Progenitor cell of endocrine pancreas (in vitro differentiated cells): Measurements from ENCODE around the gene CDK7. TPM values are rescaled to one million over a fixed set of nuclear protein-coding genes. Genes with fewer than 3 reads are reported as not detected.

ENCODE experiments used
- DNase-seq: peaks from one replicate; pipeline ENCODE4 v3.0.0; 2021; ENCODE audit warnings: low spot score; ENCODE audit not compliant: unreplicated experiment
- H3K27ac Mint-ChIP-seq: 2 replicates; pipeline ENCODE4 v1.8.0; 2021; ENCODE audit warnings: mild to moderate bottlenecking, moderate library complexity, mixed read lengths
- H3K27me3 Mint-ChIP-seq: 2 replicates; pipeline ENCODE4 v1.8.0; 2021; ENCODE audit warnings: mixed read lengths
- H3K36me3 Mint-ChIP-seq: 2 replicates; pipeline ENCODE4 v1.8.0; 2022; ENCODE audit warnings: mixed read lengths; ENCODE audit not compliant: insufficient read depth
- H3K4me1 Mint-ChIP-seq: 2 replicates; pipeline ENCODE4 v1.8.0; 2021; ENCODE audit warnings: low read depth, mixed read lengths
- H3K4me3 Mint-ChIP-seq: 2 replicates; pipeline ENCODE4 v1.8.0; 2021; ENCODE audit warnings: low read depth, mild to moderate bottlenecking, moderate library complexity, mixed read lengths
- H3K9me3 Mint-ChIP-seq: 2 replicates; pipeline ENCODE4 v1.8.0; 2021; ENCODE audit warnings: low read depth, mixed read lengths
- total RNA-seq: library from RNA; stranded (reverse); gene quantifications from 2 replicates; pipeline ENCODE4 v1.2.1, GENCODE V29; 2021
- TF ChIP-seq, protein P1 (sequence below): fragments of 200-600 bp; sonication (generic); IDR thresholded peaks from one replicate; pipeline ENCODE4 v1.5.0; 2021; ENCODE audit warnings: antibody characterized with exemption, mild to moderate bottlenecking; ENCODE audit not compliant: unreplicated experiment

CDK7 gene
- total RNA-seq, 1 donor from 2014 or later = 30.8 TPM

- DNase-seq = no peak
- Mint-ChIP-seq H3K9me3 (no peaks in the 10 kb centered on the region), H3K4me1 (peaks cover 3% of the 10 kb centered on the region), H3K27ac (peak overlapping the region; percentile 51), H3K4me3 (no peak overlapping the region), H3K36me3 (no peaks in the 10 kb centered on the region), H3K27me3 (no peaks in the 10 kb centered on the region)
- TF ChIP-seq, protein P1, sequence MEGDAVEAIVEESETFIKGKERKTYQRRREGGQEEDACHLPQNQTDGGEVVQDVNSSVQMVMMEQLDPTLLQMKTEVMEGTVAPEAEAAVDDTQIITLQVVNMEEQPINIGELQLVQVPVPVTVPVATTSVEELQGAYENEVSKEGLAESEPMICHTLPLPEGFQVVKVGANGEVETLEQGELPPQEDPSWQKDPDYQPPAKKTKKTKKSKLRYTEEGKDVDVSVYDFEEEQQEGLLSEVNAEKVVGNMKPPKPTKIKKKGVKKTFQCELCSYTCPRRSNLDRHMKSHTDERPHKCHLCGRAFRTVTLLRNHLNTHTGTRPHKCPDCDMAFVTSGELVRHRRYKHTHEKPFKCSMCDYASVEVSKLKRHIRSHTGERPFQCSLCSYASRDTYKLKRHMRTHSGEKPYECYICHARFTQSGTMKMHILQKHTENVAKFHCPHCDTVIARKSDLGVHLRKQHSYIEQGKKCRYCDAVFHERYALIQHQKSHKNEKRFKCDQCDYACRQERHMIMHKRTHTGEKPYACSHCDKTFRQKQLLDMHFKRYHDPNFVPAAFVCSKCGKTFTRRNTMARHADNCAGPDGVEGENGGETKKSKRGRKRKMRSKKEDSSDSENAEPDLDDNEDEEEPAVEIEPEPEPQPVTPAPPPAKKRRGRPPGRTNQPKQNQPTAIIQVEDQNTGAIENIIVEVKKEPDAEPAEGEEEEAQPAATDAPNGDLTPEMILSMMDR = no peak
These were observed 57.6 kb downstream of the CDK7 start for GRCh38 chr5:69292306-69292705.

GRCh38 chr5:69293882-69294281 is 59.2 kb downstream of the CDK7 start:
- TF ChIP-seq, protein P1 = no peak
- Mint-ChIP-seq H3K9me3 (no peaks in the 10 kb centered on the region), H3K27ac (no peak overlapping the region), H3K4me1 (peaks cover 3% of the 10 kb centered on the region), H3K27me3 (no peaks in the 10 kb centered on the region), H3K36me3 (no peaks in the 10 kb centered on the region), H3K4me3 (no peak overlapping the region)
- no peak for DNase-seq

GRCh38 chr5:69295088-69295754 is 60.5 kb downstream of the CDK7 start:
- no peak overlapping the region for H3K4me3 Mint-ChIP-seq
- H3K9me3 Mint-ChIP-seq = no peaks in the 10 kb centered on the region
- DNase-seq = no peak
- peaks cover 3% of the 10 kb centered on the region for H3K36me3 Mint-ChIP-seq
- H3K4me1 Mint-ChIP-seq = peaks cover 3% of the 10 kb centered on the region
- peak overlapping the region; percentile 67 for H3K27ac Mint-ChIP-seq
- H3K27me3 Mint-ChIP-seq = no peaks in the 10 kb centered on the region
- TF ChIP-seq, protein P1 = no peak

DNA sequence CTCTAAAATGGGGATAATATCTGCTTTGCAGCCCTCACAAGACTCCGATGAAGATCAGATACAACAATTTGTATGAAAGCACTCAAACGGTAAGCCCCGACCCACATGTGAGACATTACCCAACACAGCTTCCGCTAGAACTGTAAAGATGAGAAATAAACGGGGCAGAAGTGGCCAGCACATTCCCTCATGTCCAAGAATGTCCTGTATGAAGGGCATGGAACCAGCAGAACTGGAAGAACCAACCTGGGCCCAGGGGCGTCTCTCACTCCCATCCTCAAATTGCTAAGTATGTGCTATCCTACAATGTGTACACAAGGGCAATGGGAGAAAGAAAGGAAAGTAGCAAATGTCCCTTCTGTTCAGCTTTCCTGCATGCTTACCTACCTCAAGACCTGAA is 64.9 kb downstream of the CDK7 start:
- peaks cover 4% of the 10 kb centered on the region for H3K36me3 Mint-ChIP-seq
- H3K4me3 Mint-ChIP-seq = no peak overlapping the region
- no peaks in the 10 kb centered on the region for H3K9me3 Mint-ChIP-seq

DNA sequence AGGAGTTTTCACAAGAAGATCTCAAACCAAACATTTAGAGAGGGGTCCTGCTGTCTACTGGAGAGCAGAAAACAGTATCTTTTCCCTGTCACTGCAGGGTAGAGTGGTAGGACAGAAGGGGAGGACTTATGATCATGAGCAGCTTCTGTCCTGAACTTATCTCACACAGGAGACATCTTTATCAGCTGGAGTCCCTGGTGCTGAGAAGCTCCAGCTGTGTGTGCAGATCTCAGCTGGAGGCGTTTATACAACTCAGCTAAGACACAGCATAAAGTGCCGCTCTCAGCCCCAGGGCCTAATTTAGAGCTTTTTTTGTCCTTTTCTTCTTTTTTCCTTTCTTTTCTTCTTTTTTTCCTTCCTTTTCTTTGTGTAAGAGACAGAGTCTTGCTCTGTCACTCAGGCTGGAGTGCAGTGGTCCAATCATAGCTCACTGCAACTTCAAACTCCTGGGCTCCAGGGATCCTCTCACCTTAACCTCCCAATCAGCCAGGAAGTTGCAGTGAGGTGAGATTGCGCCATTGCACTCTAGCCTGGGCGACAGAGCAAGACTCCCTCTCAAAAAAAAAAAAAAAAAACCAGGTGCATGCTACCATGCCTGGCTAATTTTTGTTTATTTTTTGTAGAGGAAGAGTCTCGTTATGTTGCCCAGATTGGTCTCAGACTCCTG is 66.0 kb downstream of the CDK7 start:
- no peak for DNase-seq
- H3K27me3 Mint-ChIP-seq = no peaks in the 10 kb centered on the region
- H3K4me1 Mint-ChIP-seq = peaks cover 2% of the 10 kb centered on the region
- TF ChIP-seq, protein P1 = no peak
- H3K9me3 Mint-ChIP-seq = no peaks in the 10 kb centered on the region
- peaks cover 7% of the 10 kb centered on the region for H3K36me3 Mint-ChIP-seq
- H3K27ac Mint-ChIP-seq = no peak overlapping the region
- H3K4me3 Mint-ChIP-seq = no peak overlapping the region

More for the DNA sequence above, 64.9 kb downstream of the CDK7 start:
- TF ChIP-seq, protein P1 = no peak
- Mint-ChIP-seq H3K4me1 (peaks cover 5% of the 10 kb centered on the region), H3K27ac (no peak overlapping the region), H3K27me3 (no peaks in the 10 kb centered on the region)
- DNase-seq = no peak
